ENCODE results near the gene GLMN. TPM values are rescaled to one million over a fixed set of nuclear protein-coding genes. Genes with fewer than 3 reads are reported as not detected.

Gene GLMN
- total and polyA plus RNA-seq, 2 donors from 2014 or later: 6.4 to 7.9 TPM

DNA sequence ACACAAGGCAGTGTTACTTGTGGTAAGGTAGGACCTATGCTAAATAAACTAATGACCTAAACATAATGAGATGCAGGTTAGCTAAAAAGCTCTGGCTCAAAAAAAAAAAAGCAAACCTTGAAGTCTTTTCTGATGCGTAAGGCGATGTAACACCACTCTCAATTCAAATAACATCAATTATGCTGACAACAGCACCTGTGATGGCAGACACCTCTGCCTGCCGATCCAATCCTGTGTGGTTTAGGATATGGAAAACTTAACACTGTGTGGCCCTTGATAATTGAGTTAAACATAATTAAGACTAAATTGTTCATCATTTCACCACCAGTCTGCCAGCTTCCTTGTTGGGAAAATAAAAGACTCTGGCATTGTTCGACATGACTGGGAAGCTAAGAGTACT is 9.2 kb upstream of the GLMN start:
- DNase-seq (no peak), FAIRE-seq (no peak)
- intact Hi-C loops (cut with DNase I): no loop called here
- no peak overlapping the region for H3K4me3 ChIP-seq (ENCODE audit: low read length in 3 of 3)
- H3K9me3 ChIP-seq (ENCODE audit: control insufficient read depth in 2 of 3, insufficient read depth in 1 of 3, low read length in 3 of 3): no peaks in the 10 kb centered on the region
- H3K36me3 ChIP-seq (ENCODE audit: control insufficient read depth in 2 of 3, insufficient read depth in 3 of 3, low read length in 3 of 3): peaks cover 5 to 9% (median 7%) of the 10 kb centered on the region in 3 donors
- no peaks in the 10 kb centered on the region for H3K27me3 ChIP-seq (ENCODE audit: control insufficient read depth, insufficient read depth, low read length)
- no peak overlapping the region for H3K9ac ChIP-seq (ENCODE audit: low read length in 3 of 3)
- H3K27ac ChIP-seq (ENCODE audit: low read depth in 2 of 2, low read length in 2 of 2): no peak overlapping the region
- no peaks in the 10 kb centered on the region for H3K4me1 ChIP-seq (ENCODE audit: control insufficient read depth in 2 of 3, insufficient read depth in 2 of 3, low read depth in 1 of 3, low read length in 3 of 3)
- no peak for TF ChIP-seq CTCF (IDR thresholded peaks at IDR 0.05; ENCODE audit: borderline replicate concordance, extremely low read depth, insufficient read depth)

GRCh38 chr1:92306020-92306419 is 7.2 kb upstream of the GLMN start:
- Histone ChIP-seq H3K36me3 (ENCODE audit: control insufficient read depth in 2 of 3, insufficient read depth in 3 of 3, low read length in 3 of 3) (peaks cover 5 to 9% (median 5%) of the 10 kb centered on the region in 3 donors), H3K27me3 (ENCODE audit: control insufficient read depth, insufficient read depth, low read length) (no peaks in the 10 kb centered on the region), H3K27ac (ENCODE audit: low read depth in 2 of 2, low read length in 2 of 2) (no peak overlapping the region), H3K9ac (ENCODE audit: low read length in 3 of 3) (no peak overlapping the region), H3K4me3 (ENCODE audit: low read length in 3 of 3) (no peak overlapping the region), H3K9me3 (ENCODE audit: control insufficient read depth in 2 of 3, insufficient read depth in 1 of 3, low read length in 3 of 3) (no peaks in the 10 kb centered on the region), H3K4me1 (ENCODE audit: control insufficient read depth in 2 of 3, insufficient read depth in 2 of 3, low read depth in 1 of 3, low read length in 3 of 3) (no peaks in the 10 kb centered on the region)
- no peak for TF ChIP-seq CTCF (IDR thresholded peaks at IDR 0.05; ENCODE audit: borderline replicate concordance, extremely low read depth, insufficient read depth)
- intact Hi-C loops (cut with DNase I): no loop called here
- no peak for DNase-seq
- FAIRE-seq: no peak

DNA sequence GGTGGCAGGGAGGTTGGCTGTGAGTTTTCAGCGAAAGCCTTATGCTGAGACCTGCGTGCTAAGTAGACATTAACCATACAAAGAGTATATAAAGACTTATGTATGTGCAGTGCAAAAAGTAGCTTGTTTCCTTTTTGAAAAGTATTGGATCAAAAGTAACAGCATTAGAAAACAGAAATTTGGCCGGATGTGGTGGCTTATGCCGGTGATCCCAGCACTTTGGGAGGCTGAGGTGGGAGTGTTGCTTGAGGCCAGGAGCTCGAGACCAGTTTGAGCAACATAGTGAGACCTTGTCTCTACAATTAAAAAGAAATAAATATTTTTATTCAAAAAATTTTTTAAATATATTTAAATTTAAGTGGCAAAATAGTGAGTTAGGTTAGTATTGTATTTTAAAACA is 2.2 kb upstream of the GLMN start:
- intact Hi-C loops (cut with DNase I): no loop called here

More for the DNA sequence above, 2.2 kb upstream of the GLMN start:
- Histone ChIP-seq H3K36me3 (ENCODE audit: control insufficient read depth in 2 of 3, insufficient read depth in 3 of 3, low read length in 3 of 3) (peaks cover 3 to 9% (median 4%) of the 10 kb centered on the region in 3 donors), H3K9me3 (ENCODE audit: control insufficient read depth in 2 of 3, insufficient read depth in 1 of 3, low read length in 3 of 3) (no peaks in the 10 kb centered on the region), H3K4me3 (ENCODE audit: low read length in 3 of 3) (no peak overlapping the region), H3K27me3 (ENCODE audit: control insufficient read depth, insufficient read depth, low read length) (no peaks in the 10 kb centered on the region), H3K27ac (ENCODE audit: low read depth in 2 of 2, low read length in 2 of 2) (no peak overlapping the region), H3K9ac (ENCODE audit: low read length in 3 of 3) (no peak overlapping the region), H3K4me1 (ENCODE audit: control insufficient read depth in 2 of 3, insufficient read depth in 2 of 3, low read depth in 1 of 3, low read length in 3 of 3) (peaks cover 0 to 9% (median 0%) of the 10 kb centered on the region in 3 donors)
- TF ChIP-seq CTCF (IDR thresholded peaks at IDR 0.05; ENCODE audit: borderline replicate concordance, extremely low read depth, insufficient read depth): no peak
- DNase-seq (no peak), FAIRE-seq (no peak)
